Endometrial microvascular endothelial cells (primary cell): ENCODE results near the gene AEBP2. TPM values are rescaled to one million over a fixed set of nuclear protein-coding genes. Genes with fewer than 3 reads are reported as not detected.
"Not testable (repeated sequence)": the region's sequence is repeated elsewhere in the genome, so short reads cannot be mapped to it uniquely, and the experiment has no call there.

ENCODE experiments used
- in situ Hi-C: cut with HindIII; loops from 2 replicates; pipeline ENCODE4 v1.10.0; 2017; ENCODE audit warnings: low sequenced_read_pairs, low pct_unique_long_range_greater_than_20kb; ENCODE audit errors: inconsistent ontology term
- total RNA-seq: library from RNA; depleted of rRNA; stranded (reverse); fragments of >200 nt; gene quantifications from one replicate; pipeline ENCODE4 v1.2.3, GENCODE V29; 2015; ENCODE audit errors: inconsistent ontology term

AEBP2 gene
- total RNA-seq, 1 donor from 2014 or later: 14.1 TPM

DNA sequence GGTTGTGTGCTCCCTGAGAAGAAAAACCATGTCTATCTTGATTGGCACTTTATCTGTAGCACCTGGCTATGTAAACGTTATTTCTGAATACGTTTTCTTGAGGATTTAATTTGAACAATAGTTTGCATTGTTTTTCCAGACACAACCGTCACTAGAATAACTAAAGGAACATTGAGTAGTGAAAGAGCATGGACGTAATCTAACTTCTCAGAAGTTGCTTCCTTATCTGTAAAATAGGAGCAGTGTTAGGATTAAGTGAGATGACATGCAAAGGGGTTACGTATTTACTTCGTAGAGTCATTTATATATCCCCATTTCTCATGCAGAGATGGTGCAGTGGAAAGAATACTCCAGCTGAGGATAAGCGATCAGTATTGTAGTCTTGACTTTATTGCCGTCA lies 8.1 kb downstream of the AEBP2 start:
- in situ Hi-C loops: no loop called here

- in situ Hi-C loops: no loop called here
Measured at GRCh38 chr12:19449814-19450213, 10.5 kb downstream of the AEBP2 start.

GRCh38 chr12:19450362-19450761 lies 11.1 kb downstream of the AEBP2 start:
- in situ Hi-C loops: no loop called here

GRCh38 chr12:19451196-19451595 lies 11.9 kb downstream of the AEBP2 start:
- in situ Hi-C loops: no loop called here

DNA sequence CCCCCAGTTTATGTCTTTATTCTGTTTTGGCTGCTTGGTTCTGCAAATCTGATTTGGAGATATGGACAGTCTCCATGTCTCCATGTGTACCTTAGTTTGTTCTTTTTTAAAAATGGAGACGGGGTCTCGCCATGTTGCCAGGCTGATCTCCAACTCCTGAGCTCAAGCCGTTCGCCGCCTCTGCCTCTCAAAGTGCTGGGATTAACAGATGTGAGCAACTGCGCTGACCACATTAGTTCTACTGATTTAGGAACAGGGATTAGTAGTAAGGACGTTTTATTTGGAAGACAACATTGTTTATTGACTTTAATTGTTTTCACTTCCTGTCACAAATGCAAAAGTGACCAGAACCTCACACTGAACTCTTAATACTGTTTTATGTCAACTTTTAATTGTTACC lies 14.7 kb downstream of the AEBP2 start:
- in situ Hi-C loops: no loop called here

GRCh38 chr12:19454837-19455236 lies 15.5 kb downstream of the AEBP2 start:
- in situ Hi-C loops: no loop called here

- in situ Hi-C loops: no loop called here
Measured at GRCh38 chr12:19456176-19456575, 16.9 kb downstream of the AEBP2 start.

GRCh38 chr12:19457561-19457960 lies 18.3 kb downstream of the AEBP2 start:
- in situ Hi-C loops: no loop called here

- in situ Hi-C loops: no loop called here
Measured at GRCh38 chr12:19458733-19459132, 19.4 kb downstream of the AEBP2 start.

DNA sequence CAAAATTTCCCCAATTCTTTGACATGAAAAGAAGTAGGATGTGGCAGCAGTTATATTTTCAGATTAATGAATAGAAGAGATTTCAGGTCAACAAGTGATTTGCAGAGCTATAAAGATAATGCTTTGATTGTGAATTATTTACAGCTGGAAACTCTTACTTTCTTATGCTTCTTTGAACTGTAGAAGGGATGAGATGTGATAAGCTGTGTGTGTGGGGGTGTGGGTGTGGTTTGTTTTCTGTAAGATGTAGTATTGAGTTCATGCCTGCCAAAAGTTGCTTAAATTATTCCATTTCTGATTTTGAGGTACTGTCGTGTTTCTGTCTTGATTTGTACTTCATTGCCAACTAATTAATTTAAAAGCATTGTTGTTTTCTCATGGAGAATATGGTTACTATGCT lies 22.7 kb downstream of the AEBP2 start:
- in situ Hi-C loops: no loop called here

DNA sequence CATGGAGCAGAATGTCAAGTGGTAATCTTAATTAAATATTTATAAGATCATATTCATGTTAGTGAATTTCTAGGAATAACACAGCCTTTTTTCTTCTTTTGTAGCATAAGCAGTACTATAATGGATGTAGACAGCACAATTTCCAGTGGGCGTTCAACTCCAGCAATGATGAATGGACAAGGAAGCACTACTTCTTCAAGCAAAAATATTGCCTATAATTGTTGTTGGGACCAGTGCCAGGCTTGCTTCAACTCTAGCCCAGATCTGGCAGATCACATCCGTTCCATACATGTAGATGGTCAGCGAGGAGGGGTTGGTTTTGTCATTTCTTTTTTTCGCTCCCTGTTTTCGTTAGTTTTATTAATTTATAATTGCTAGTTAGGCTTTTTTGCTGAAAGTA lies 23.1 kb downstream of the AEBP2 start:
- in situ Hi-C loops: no loop called here

DNA sequence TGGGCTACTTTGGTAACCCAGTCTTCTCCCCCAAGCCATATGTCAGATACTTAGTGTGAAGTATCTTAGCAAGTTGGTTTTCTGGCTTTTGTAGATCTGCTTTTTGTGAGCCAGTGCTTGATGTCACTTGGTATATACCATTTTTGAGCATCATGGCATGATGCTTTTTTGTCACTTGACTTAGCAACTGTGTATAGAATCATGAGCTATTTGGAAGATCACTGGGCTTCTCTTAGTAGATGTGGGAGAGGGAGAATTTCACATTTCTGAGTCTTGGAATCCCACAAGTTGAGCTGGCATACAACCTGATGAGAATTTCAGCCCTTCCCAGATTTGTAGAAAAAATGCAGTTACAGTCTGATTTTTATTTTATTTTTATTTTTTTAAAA lies 24.9 kb downstream of the AEBP2 start:
- in situ Hi-C loops: no loop called here

DNA sequence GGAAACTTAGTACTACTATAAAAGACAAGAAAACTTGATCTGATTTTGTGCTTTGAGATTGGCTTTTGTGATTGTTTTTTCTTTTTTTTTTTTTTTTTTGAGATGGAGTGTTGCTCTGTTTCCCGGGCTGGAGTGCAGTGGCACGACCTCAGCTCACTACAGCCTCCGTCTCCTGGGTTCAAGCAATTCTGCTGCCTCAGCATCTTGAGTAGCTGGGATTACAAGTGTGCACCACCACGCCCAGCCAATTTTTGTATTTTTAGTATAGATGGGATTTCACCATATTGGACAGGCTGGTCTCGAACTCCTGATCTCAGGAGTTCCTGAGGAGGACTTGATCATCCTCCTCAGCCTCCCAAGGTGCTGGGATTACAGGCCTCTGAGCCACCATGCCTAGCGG lies 26.4 kb downstream of the AEBP2 start:
- in situ Hi-C loops: no loop called here

GRCh38 chr12:19474147-19474546 lies 34.9 kb downstream of the AEBP2 start:
- in situ Hi-C loops: no loop called here

DNA sequence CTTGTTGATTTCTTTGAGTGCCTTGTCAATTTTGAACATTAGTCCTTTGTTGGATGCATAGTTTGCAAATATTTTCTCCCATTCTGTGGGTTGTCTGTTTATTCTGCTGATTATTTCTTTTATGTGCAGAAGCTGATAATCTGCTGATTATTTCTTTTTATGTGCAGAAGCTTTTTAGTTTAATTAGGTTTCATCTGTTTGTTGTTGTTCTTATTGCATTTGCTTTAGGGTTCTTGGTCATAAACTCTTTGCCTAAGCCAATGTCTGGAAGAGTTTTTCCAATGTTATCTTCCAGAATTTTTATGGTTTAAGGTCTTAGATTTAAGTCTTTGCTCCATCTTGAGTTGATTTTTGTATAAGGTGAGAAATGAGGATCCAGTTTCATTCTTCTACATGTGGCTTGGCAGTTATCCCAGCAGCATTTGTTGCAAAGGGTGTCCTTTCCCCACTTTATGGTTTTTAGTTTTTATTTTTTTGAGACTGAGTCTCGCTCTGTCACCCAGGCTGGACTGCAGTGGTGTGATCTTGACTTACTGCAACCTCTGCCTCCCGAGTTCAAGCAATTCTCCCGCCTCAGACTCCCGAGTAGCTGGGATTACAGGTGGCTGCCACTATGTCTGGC lies 36.7 kb downstream of the AEBP2 start:
- in situ Hi-C loops: not testable (repeated sequence)

DNA sequence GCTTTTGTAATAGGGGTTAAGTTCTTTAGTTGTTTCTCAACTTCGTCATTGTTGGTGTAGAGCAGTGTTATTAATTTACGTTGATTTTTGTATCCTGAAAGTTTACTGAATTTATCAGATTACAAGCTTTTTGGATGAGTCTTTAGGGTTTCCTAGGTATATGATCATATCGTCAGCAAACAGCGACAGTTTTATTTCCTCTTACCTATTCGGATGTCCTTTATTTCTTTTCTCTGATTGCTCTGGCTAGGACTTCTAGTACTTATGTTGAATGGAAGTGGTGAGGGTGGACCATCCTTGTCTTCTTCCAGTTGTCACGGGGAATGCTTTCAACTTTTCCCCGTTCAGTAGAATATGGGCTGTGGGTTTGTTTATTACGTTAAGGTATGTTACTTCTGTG lies 37.8 kb downstream of the AEBP2 start:
- in situ Hi-C loops: no loop called here

GRCh38 chr12:19480459-19480858 lies 41.2 kb downstream of the AEBP2 start:
- in situ Hi-C loops: no loop called here

GRCh38 chr12:19482036-19482435 lies 42.7 kb downstream of the AEBP2 start:
- in situ Hi-C loops: no loop called here

- in situ Hi-C loops: no loop called here
Measured at GRCh38 chr12:19482551-19483109, 43.3 kb downstream of the AEBP2 start.

GRCh38 chr12:19483727-19484126 lies 44.4 kb downstream of the AEBP2 start:
- in situ Hi-C loops: no loop called here

DNA sequence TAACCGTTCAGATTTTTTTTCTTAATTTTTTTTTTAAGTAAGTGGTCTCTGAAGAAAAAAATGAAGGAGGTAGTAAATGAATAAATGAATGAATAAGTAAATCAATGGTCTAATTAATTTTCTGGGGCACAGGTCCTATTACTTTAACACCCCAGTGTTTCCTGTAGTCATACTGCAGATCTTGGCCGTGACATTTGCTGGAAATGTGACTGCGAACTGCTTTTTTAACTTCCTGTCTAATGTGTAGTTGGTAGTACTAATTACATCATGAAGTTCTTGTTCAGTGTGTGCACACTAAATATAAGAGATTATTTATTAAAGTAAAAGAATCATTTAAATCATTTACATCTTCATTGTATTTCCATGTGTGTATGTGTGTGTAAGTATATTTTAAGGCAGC lies 45.4 kb downstream of the AEBP2 start:
- in situ Hi-C loops: no loop called here
